HUES64 (cell line): ENCODE data around the gene FAM174C.

Experiments used
- H3K27ac ChIP-seq: 2 replicates; pipeline ENCODE4 v1.7.0; 2013; ENCODE audit warnings: low read depth, low read length, inconsistent platforms
- H3K27me3 ChIP-seq: 2 replicates; pipeline ENCODE4 v1.6.1; 2013; ENCODE audit warnings: mild to moderate bottlenecking, low read length; ENCODE audit not compliant: insufficient read depth
- H3K36me3 ChIP-seq: 2 replicates; pipeline ENCODE4 v1.6.1; 2013; ENCODE audit warnings: mild to moderate bottlenecking, low read length; ENCODE audit not compliant: insufficient read depth
- H3K4me1 ChIP-seq: 2 replicates; pipeline ENCODE4 v1.6.1; 2013; ENCODE audit warnings: mild to moderate bottlenecking, low read length, moderate library complexity; ENCODE audit not compliant: insufficient read depth
- H3K4me3 ChIP-seq: 2 replicates; pipeline ENCODE4 v1.5.1; 2013; ENCODE audit warnings: mild to moderate bottlenecking, low read length, moderate library complexity
- H3K9ac ChIP-seq: 2 replicates; pipeline ENCODE4 v1.6.1; 2013; ENCODE audit warnings: mild to moderate bottlenecking, low read depth, low read length
- H3K9me3 ChIP-seq: 2 replicates; pipeline ENCODE4 v1.6.1; 2013; ENCODE audit warnings: low read depth, low read length; ENCODE audit not compliant: insufficient read depth
- whole genome bisulfite sequencing: fragments of 150-250, 120-280 bp; methylation state at CpG from one replicate; pipeline ENCODE4 v1.1.7; 2013; ENCODE audit warnings: missing lambda C conversion rate; 5-methylcytosine and 5-hydroxymethylcytosine counted together

Gene FAM174C

DNA sequence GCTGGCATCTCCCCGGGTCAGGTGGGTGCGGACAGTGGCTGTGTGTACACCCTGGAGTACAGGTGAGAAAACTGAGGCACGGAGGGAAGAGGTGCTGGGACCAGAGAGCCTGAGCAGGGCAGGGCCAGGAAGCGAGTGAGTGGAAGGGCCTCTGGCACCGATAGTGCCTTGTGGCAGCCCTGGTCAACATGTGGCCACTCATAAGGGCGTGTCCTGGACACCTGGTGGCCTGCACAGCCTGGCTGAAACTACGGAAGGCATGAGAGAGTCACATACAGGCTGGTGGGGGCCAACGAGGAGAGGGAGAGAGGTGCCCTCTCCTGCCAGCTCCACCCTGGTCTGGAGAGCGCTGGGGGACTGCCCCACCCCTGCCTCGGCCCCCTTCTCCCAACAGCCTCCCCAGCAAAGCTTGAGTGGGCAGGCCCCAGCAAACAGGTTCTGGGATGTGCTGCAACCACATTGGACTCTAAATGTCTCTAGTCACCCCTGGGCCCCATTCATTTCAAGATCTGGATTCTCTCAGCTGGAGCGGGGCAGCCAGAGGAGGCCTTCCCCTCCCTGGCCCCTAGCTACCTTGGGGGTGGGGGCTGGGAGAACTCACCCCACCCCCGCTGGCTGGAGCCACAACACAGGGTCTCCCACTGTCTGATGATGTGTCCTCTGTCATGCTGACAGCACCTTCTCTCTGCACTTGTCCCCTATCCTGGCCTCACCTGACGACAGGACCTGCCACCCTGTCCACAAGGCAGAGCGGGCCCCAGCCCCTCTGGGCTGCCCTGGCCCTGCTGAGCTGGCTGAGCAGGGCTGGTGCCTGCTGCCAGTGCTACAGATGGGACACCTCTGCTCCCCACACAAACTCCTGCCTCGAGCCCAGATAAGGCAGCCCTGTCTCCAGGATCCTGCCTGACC is 43.3 kb upstream of the FAM174C start:
- no peak overlapping the region for H3K4me3 ChIP-seq
- no peaks in the 10 kb centered on the region for H3K9me3 ChIP-seq
- H3K4me1 ChIP-seq = no peaks in the 10 kb centered on the region
- H3K27me3 ChIP-seq = no peaks in the 10 kb centered on the region
- 91% methylated on average over 15 of the region's 15 CpGs for WGBS
- H3K27ac ChIP-seq = no peak overlapping the region
- H3K36me3 ChIP-seq = peaks cover 44% of the 10 kb centered on the region
- H3K9ac ChIP-seq = no peak overlapping the region

DNA sequence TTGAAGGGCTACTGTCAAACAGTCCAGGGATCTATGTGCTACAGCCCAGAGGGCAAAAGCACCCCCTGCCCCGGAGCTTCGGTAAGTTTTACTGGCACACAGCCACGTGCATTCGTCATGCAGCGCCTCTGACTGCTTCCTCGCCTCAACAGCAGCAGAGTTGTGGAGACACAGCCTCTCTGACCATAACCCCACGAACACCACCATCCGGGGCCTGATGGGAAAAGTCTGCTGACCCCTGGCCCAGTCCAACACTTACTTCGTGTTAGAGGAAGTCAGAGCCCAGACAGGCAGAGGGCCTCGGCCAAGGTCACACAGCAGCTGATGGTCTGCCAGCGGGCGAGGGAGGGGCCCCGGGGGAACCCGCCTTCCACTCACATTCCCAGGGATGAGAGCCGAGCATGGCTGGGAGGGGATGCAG is 42.7 kb upstream of the FAM174C start:
- H3K9ac ChIP-seq = no peak overlapping the region
- no peaks in the 10 kb centered on the region for H3K27me3 ChIP-seq
- no peak overlapping the region for H3K27ac ChIP-seq
- H3K4me1 ChIP-seq = no peaks in the 10 kb centered on the region
- H3K36me3 ChIP-seq = peaks cover 39% of the 10 kb centered on the region
- no peaks in the 10 kb centered on the region for H3K9me3 ChIP-seq
- 84% methylated on average over 15 of the region's 15 CpGs for WGBS
- H3K4me3 ChIP-seq = no peak overlapping the region

DNA sequence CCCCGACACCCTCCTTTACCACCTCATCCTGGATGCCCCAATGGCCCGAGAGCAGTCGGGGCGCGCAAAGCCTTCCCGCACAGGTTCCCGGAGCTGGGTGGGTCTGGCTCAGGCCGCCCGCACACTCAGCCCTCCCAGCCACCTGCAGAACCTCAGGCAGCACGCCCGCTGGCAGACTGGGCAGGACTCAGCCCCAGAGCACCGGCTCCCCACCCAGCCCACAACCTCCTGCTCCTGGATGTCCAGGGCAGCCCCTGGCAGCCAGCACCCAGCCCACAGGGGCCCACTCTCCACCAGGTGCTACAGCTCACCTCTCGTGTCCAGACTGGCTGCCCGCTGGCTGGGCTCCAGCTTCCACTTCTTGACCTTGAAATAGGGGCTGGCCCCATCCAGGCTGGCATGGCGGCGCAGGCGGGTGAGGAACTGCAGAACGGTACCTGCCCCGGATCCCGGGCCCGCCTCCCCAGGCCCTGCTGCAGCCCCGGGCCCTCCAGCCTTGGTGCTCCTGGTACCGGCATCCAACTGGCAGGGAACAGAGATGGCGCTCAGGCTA is 42.1 kb upstream of the FAM174C start:
- 96% methylated on average over 24 of the region's 24 CpGs for WGBS
- no peak overlapping the region for H3K9ac ChIP-seq
- H3K36me3 ChIP-seq = peaks cover 35% of the 10 kb centered on the region
- H3K9me3 ChIP-seq = no peaks in the 10 kb centered on the region
- no peak overlapping the region for H3K27ac ChIP-seq
- no peak overlapping the region for H3K4me3 ChIP-seq
- H3K27me3 ChIP-seq = no peaks in the 10 kb centered on the region
- no peaks in the 10 kb centered on the region for H3K4me1 ChIP-seq

DNA sequence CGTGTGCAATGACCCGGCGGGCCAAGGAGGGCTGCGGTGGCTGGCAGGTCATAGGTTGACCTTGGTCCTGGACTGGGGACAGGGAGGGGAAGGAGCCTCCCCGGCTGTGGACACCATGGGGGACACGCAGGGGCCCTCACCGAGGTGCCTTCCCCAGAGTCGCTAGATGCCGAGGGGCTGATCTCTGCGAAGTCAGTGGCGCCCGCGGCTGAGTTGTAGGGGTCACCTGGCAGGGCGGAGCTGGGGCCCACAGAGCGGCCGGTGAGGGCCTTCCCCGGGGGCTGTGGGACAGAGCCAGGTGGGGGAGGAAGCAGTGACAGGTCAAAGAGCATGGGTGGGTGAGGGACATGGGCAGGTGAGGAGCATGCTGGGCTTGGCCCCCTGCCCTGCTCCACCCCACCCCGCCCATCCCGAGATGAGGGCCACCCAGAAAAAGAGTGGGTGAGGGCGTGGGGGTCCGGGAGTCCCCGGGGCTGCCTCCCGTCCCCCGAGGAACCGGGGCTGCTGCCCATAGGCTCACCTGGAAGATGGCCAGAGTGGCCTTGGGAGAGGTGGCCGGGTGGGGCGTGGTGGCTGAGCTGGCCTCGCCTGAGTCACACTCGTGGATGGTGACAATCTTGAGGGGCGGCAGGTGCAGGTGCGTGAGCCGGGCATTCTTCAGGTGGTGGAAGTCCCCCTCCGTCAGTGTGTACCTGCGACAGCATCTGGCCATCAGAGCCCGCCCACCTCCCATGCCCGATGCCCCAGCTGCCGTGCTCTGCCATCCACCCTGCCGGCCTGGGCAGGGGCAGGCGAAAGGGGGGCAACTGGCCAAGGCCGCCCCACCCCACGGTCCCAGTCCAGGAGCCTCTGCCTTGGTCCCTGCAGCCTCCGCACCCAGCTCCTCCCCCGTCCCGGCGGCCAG is 41.0 kb upstream of the FAM174C start:
- Histone ChIP-seq H3K4me1 (no peaks in the 10 kb centered on the region), H3K36me3 (peaks cover 35% of the 10 kb centered on the region), H3K27me3 (no peaks in the 10 kb centered on the region), H3K9me3 (no peaks in the 10 kb centered on the region), H3K27ac (no peak overlapping the region), H3K4me3 (no peak overlapping the region), H3K9ac (no peak overlapping the region)
- 95% methylated on average over 45 of the region's 45 CpGs for WGBS

DNA sequence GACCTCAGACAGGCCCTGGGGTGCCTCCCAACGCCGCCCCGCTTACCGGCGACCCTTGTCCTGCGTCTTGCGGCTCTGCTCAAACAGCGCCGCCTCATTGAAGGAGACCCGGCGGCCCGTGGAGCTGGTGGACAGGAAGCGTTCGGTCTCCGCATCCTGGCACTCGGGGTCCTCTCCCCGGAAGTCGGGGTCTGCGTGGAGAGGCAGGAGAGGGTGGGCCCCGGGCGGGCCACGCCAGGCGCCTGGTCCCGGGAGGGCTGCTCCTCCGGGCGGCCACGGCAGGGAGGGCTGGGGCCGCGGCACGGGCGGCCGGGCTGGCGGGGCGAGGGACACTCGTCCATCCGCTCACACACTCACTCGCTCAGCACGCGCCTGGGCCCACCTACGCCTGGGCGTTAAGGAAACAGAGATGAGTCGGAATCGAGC is 40.4 kb upstream of the FAM174C start:
- 93% methylated on average over 43 of the region's 43 CpGs for WGBS
- peaks cover 6% of the 10 kb centered on the region; the same call in 1 of the 2 replicates for H3K4me1 ChIP-seq
- H3K9me3 ChIP-seq = no peaks in the 10 kb centered on the region
- no peak overlapping the region for H3K27ac ChIP-seq
- H3K27me3 ChIP-seq = no peaks in the 10 kb centered on the region
- H3K36me3 ChIP-seq = peaks cover 35% of the 10 kb centered on the region
- no peak overlapping the region for H3K4me3 ChIP-seq
- no peak overlapping the region for H3K9ac ChIP-seq

DNA sequence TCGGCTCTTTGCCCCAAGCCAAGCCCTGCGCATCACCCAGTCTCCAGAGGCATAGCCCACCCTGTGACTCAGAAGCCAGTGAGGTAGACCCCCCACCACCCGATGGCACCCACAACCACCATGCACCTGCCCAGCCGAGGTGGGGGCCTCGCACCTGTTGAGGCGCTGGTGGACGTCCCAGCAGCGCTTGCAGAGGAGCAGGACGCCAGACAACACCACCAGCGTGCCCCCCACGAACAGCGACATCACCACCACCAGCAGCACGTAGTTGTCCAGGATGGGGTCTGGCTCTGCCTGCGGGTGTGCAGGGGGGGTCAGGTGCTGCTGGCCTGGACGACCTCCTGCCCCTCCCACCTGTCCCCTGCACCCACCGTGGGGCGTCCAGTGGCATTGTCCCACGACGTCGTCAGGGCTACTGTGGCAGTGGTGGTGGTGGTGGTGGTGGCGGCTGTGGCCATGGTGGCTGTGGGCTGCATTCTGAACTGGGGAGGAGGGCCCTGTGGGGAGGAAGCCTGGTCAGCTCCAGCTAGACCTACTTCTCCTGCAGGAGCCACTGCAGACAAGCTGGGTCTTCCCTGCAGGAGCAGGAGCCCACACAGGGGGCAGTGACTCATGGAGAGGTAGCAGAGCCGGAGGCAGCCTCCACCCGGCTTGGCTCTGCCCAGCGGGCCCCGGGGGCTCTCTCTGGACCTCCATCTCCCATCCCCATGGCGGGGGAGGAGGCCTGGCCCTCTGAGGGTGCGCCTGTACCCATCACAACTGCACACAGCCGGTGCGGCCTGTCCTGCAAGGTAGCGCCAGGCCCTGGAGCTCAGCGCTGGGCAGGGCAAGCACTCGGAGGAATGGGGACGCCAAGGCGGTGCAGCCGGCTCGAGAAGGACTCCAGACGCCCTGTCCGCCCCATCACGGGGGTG is 39.4 kb upstream of the FAM174C start:
- peaks cover 35% of the 10 kb centered on the region for H3K36me3 ChIP-seq

DNA sequence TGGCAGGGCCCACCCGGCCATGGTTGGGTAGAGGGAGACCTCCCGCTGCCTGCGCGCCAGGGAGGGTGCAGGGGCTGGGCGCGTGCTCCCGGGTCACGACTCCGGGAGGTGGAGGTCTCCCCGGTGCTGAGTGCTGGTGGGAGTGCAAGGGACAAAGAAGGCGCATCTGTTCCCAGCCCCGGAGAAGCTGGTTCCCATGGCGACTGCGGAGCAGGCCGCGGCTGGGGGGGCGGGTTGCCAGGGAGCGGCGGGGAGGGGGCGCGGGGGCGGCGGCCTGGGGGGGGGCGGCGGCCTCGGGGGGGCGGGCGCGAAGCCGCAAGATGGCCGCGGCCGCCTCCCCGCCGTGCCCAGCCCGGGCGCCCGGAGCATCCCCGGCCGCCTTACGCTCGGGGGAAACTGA is 38.8 kb upstream of the FAM174C start:
- peaks cover 35% of the 10 kb centered on the region for H3K36me3 ChIP-seq
- no peaks in the 10 kb centered on the region for H3K27me3 ChIP-seq
- peak overlapping the region; percentile 69 for H3K9ac ChIP-seq
- H3K4me1 ChIP-seq = peaks cover 7% of the 10 kb centered on the region; the same call in 1 of the 2 replicates
- no peaks in the 10 kb centered on the region for H3K9me3 ChIP-seq
- H3K27ac ChIP-seq = no peak overlapping the region
- peak overlapping the region; percentile 78 for H3K4me3 ChIP-seq
- 11% methylated on average over 38 of the region's 42 CpGs for WGBS

More for the DNA sequence above, 39.4 kb upstream of the FAM174C start:
- 85% methylated on average over 39 of the region's 39 CpGs for WGBS
- Histone ChIP-seq H3K4me1 (peaks cover 7% of the 10 kb centered on the region; the same call in 1 of the 2 replicates), H3K9me3 (no peaks in the 10 kb centered on the region), H3K27ac (no peak overlapping the region), H3K9ac (no peak overlapping the region), H3K4me3 (peak overlapping the region; percentile 46), H3K27me3 (no peaks in the 10 kb centered on the region)

DNA sequence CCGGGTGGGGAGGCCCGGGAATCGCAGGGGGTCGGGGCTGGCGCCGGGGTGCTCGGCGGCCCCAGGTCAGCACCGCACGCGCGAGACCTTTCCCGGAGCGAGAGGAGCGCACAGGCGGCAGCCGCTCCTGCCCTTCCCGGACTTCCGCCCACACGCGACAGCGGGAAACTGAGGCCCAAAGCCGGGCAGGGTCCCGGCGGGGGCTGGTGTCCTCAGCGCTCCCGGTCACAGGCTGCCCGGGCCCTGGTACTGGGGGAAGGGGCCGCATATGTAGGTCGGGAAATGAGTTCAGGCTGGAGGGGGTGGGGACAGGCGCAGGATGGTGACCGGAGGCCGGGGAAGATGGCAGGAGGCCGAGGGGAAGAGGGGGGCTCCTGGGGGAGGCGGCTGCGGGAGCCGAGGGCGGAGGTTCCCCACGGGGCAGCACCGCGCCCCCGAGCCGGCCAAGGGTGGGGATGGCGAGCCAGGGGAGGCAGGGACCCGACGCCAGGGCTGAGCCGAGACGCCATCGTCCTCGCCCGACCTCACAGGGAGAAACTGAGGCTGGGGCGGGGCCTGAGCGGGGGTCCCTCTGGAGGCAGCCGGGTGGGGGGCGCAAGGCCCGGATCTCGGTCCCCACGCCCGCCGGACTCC is 38.2 kb upstream of the FAM174C start:
- peak overlapping the region; percentile 78 for H3K4me3 ChIP-seq
- no peak overlapping the region for H3K27ac ChIP-seq
- WGBS = under 1% methylated on average over 60 of the region's 60 CpGs
- H3K9ac ChIP-seq = peak overlapping the region; percentile 69
- no peaks in the 10 kb centered on the region for H3K27me3 ChIP-seq
- no peaks in the 10 kb centered on the region for H3K9me3 ChIP-seq
- peaks cover 7% of the 10 kb centered on the region; the same call in 1 of the 2 replicates for H3K4me1 ChIP-seq
- peaks cover 35% of the 10 kb centered on the region for H3K36me3 ChIP-seq

DNA sequence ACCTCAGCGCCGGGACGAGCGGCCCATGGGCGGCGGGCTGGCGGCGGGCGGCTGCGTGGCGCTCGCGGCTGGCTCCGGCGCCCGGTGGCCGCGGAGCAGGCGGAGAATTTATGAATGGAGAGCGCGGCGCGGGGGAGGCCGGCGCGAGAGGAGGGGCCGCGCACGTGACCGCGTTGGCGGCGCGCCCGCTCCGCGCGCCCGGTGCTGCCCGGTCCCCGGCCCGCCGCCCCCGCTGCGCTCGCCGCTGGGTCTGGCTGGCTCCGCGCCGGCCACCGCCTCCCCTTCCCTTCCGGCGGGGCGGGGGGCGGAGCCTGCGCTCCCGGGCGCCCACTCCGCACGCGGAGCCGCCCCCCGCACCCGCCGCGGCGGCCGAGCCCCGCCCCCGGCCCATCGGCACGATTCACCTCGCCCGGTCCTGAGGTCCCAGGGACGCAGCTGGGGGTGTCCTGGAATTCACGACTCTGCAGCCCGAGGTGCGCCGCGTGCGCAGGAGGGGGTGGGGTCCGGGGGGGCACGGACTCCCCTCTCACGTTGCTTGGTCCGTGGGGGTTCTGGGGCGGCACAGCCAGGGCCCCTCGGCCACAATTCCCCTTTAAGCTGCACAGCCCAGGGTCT is 37.5 kb upstream of the FAM174C start, which contains the start of gene CBARP:
Gene CBARP (minus strand): TSS at position 252 of the 615 bp plus-strand sequence. CDS start 1,905 bp downstream, outside the sequence.
- H3K27ac ChIP-seq = peak within 1 kb of the TSS; percentile 33; the same call in 1 of the 2 replicates
- peak within 1 kb of the TSS; percentile 69 for H3K9ac ChIP-seq
- H3K27me3 ChIP-seq = no peaks in the 10 kb centered on the region

More for the DNA sequence above, 37.5 kb upstream of the FAM174C start, which contains the start of gene CBARP:
- peaks cover 29% of the 10 kb centered on the region for H3K36me3 ChIP-seq
- H3K4me1 ChIP-seq = peaks cover 7% of the 10 kb centered on the region; the same call in 1 of the 2 replicates
- no peaks in the 10 kb centered on the region for H3K9me3 ChIP-seq
- 1% methylated on average over 87 of the region's 87 CpGs for WGBS
- peak within 1 kb of the TSS; percentile 78 for H3K4me3 ChIP-seq
